ENCODE measurements around the gene JUND.

The JUND gene

GRCh38 chr19:18252370-18252717, 29.1 kb downstream of the JUND start:
- H3K4me3 ChIP-seq (ENCODE audit: low read depth, low read length): no peak overlapping the region
- no peak for DNase-seq (ENCODE audit: low read depth)
- TF ChIP-seq CTCF (conservative IDR thresholded peaks at IDR 0.05; ENCODE audit: low read depth, low read length): no peak

GRCh38 chr19:18251587-18252369, 29.6 kb downstream of the JUND start:
- no peak overlapping the region for H3K4me3 ChIP-seq (ENCODE audit: low read depth, low read length)
- peak; percentile 73 for DNase-seq (ENCODE audit: low read depth)
- peak; percentile 91 for TF ChIP-seq CTCF (conservative IDR thresholded peaks at IDR 0.05; ENCODE audit: low read depth, low read length)

GRCh38 chr19:18249834-18250233, 31.6 kb downstream of the JUND start:
- TF ChIP-seq CTCF (conservative IDR thresholded peaks at IDR 0.05; ENCODE audit: low read depth, low read length): no peak
- no peak for DNase-seq (ENCODE audit: low read depth)
- no peak overlapping the region for H3K4me3 ChIP-seq (ENCODE audit: low read depth, low read length)

GRCh38 chr19:18245297-18245696, 36.1 kb downstream of the JUND start:
- no peak overlapping the region for H3K4me3 ChIP-seq (ENCODE audit: low read depth, low read length)
- no peak for TF ChIP-seq CTCF (conservative IDR thresholded peaks at IDR 0.05; ENCODE audit: low read depth, low read length)
- no peak for DNase-seq (ENCODE audit: low read depth)

GRCh38 chr19:18239303-18239702, 42.1 kb downstream of the JUND start:
- TF ChIP-seq CTCF (conservative IDR thresholded peaks at IDR 0.05; ENCODE audit: low read depth, low read length): no peak
- H3K4me3 ChIP-seq (ENCODE audit: low read depth, low read length): no peak overlapping the region
- DNase-seq (ENCODE audit: low read depth): no peak

- H3K4me3 ChIP-seq (ENCODE audit: low read depth, low read length): no peak overlapping the region
- no peak for TF ChIP-seq CTCF (conservative IDR thresholded peaks at IDR 0.05; ENCODE audit: low read depth, low read length)
Observed at GRCh38 chr19:18234194-18234593, 47.2 kb downstream of the JUND start.

GRCh38 chr19:18233224-18233825, 48.1 kb downstream of the JUND start:
- no peak overlapping the region for H3K4me3 ChIP-seq (ENCODE audit: low read depth, low read length)
- peak; percentile 44 for DNase-seq (ENCODE audit: low read depth)
- peak; percentile 0 for TF ChIP-seq CTCF (conservative IDR thresholded peaks at IDR 0.05; ENCODE audit: low read depth, low read length)

More at GRCh38 chr19:18234194-18234593, 47.2 kb downstream of the JUND start:
- no peak for DNase-seq (ENCODE audit: low read depth)
